Muscle of arm (tissue), 14 donors: ENCODE data around the gene TBX20. TPM values are rescaled to one million over a fixed set of nuclear protein-coding genes. Genes with fewer than 3 reads are reported as not detected.

Source experiments
- DNase-seq: peaks from one replicate; pipeline ENCODE4 v3.0.0-alpha.2; 2013
- long read RNA-seq, 11 donors: transcript quantifications; one replicate each; lab custom pipeline, GENCODE V29; 2026
- polyA plus RNA-seq, 12 donors: library from polyadenylated mRNA; unstranded; fragments of 120-200 nt; gene quantifications; one replicate each; pipeline ENCODE4 v1.2.1, GENCODE V29; 2013; ENCODE audit not compliant: insufficient read length in 12 of 12

The TBX20 gene, protein sequence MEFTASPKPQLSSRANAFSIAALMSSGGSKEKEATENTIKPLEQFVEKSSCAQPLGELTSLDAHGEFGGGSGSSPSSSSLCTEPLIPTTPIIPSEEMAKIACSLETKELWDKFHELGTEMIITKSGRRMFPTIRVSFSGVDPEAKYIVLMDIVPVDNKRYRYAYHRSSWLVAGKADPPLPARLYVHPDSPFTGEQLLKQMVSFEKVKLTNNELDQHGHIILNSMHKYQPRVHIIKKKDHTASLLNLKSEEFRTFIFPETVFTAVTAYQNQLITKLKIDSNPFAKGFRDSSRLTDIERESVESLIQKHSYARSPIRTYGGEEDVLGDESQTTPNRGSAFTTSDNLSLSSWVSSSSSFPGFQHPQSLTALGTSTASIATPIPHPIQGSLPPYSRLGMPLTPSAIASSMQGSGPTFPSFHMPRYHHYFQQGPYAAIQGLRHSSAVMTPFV
- not detected for polyA plus RNA-seq
- long read RNA-seq, donor 1 = 0 reads
- long read RNA-seq, donor 2 = 0 reads
- long read RNA-seq, donor 3 = 0 reads
- long read RNA-seq, donor 4 = 0 reads
- long read RNA-seq, donor 5 = 0 reads
- long read RNA-seq, donor 6 = 0 reads
- long read RNA-seq, donor 7 = 0 reads
- long read RNA-seq, donor 8 = 0 reads
- long read RNA-seq, donor 9 = 0 reads
- long read RNA-seq, donor 10 = 0 reads
- long read RNA-seq, donor 11 = 0 reads

GRCh38 chr7:35253710-35254495 lies at the start of gene TBX20:
TSS of gene TBX20 (minus strand) at chr7:35254100. CDS start at chr7:35253620, 480 bp downstream.
- no peak for DNase-seq

DNA sequence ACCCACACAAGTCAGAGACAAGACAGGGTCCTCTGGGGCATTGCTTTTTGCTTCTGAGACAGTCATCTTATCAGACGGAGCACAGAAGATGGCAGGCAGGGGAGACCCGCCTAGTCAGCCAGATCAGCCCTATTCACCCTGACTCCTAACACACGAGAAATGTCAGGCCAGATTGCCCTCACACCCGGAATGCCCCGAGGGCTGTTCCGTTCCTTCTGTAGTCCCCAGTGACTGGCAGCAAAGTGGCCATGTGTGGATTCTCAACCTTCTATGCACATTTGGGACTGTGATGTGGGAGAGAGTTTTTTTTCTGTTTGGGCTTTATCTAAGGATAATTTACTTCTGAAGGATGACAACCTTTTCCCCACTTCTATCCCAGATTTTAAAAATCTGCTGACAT lies 35.5 kb upstream of the TBX20 start:
- no peak for DNase-seq

- no peak for DNase-seq
Observed at GRCh38 chr7:35286986-35287385, 33.1 kb upstream of the TBX20 start.

GRCh38 chr7:35286422-35286821 lies 32.5 kb upstream of the TBX20 start:
- no peak for DNase-seq

DNA sequence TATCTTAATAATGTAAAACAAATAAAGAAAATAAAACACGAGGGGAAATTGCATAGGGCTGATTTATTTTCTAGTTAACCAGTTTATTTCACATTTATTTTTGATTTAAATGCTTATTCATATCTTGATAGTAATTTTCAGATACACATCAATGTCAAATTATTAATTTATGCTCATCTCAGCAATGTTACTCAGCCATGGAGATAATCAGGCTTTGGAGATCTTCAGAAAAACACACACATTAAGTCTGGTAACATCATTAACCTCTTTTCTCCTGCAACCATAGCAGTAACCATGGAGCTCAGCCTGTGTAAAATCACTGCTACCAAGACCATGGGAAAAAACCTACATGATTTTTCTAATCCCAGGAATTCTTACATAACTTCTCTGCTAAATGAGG lies 31.9 kb upstream of the TBX20 start:
- no peak for DNase-seq

- DNase-seq = no peak
Observed at GRCh38 chr7:35280902-35281301, 27.0 kb upstream of the TBX20 start.

GRCh38 chr7:35277359-35277758 lies 23.5 kb upstream of the TBX20 start:
- DNase-seq = no peak

GRCh38 chr7:35272246-35272645 lies 18.3 kb upstream of the TBX20 start:
- DNase-seq = no peak

- no peak for DNase-seq
Observed at GRCh38 chr7:35268953-35269352, 15.1 kb upstream of the TBX20 start.

DNA sequence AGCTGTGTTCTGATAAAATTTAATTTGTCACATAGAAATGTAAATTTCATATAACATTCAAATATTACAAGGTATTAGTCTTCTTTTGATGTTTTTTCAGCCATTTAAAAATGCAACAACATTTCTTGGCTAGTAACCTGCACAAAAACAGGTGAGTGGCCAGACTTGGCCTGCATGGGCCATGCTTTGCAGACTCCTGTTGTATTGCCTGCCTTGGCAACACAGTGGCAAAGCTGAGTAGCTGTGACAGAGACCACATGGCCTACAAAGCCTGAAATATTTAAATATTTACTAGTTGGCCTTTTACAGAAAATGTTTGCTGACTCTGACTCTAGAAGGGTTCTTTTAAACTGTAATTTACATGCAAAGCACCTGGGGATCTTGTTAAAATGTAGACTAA lies 13.5 kb upstream of the TBX20 start:
- DNase-seq = no peak

DNA sequence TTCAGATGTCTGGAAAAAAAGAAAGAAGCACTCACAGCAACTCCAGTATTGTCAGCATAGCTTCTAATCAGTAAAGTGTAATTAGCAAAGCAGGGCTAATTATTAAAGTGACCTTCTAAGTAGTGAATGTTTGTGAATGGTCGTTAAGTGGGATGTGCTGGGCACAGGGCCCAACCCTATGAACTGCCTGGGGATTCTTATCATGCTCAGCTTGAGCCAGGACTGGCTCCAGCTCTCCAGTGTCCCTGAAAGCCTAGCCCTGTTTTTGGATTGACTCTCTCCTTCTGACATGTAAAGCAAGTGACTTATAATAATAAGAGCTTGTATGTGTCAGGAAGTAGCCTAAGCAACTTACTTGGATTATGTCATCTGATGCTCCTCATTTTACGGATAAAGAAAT lies 9.5 kb upstream of the TBX20 start:
- DNase-seq = no peak

GRCh38 chr7:35261476-35262285 lies 7.8 kb upstream of the TBX20 start:
- no peak for DNase-seq

- no peak for DNase-seq
Observed at GRCh38 chr7:35261041-35261440, 7.1 kb upstream of the TBX20 start.

DNA sequence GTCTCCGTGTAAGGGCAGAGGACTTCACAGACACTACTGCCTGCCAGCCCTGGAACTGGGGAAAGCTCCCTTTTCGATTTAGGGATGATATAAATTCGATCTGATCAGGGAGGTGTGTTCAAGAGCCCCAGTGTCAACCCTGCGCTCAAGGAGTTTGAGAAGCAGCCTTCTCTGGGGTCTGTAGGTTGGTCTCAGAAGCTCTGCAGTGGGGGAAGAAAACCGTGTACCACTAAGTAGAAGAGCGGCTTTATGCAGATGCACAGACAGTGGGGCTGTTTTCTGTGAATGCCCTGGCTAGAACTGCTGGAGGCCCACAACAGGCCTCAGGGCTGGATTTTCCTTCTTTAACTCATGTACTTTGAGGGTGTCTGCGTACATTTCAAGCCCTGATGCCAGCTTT lies 6.3 kb upstream of the TBX20 start:
- DNase-seq = no peak

DNA sequence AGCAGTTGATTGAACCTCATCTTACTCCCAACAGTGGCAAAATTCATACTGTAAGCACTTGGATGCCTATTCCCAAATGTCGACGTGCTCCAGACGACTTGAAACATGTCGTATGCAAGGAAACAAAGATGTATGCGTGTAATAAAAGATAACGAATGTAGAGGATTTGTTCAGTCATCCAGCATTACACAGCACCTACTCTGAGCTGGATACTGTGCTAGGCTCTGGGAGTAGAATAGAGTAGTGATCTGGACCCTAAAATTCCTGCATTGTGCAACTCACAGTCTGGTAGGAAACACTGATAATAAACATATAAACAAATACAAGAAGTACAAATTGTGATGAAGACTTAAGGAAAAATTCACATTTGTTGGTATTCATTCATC lies 5.6 kb upstream of the TBX20 start:
- DNase-seq = no peak

- DNase-seq = no peak
Observed at GRCh38 chr7:35258868-35259522, 5.1 kb upstream of the TBX20 start.

GRCh38 chr7:35258125-35258867 lies 4.4 kb upstream of the TBX20 start:
- DNase-seq = no peak

DNA sequence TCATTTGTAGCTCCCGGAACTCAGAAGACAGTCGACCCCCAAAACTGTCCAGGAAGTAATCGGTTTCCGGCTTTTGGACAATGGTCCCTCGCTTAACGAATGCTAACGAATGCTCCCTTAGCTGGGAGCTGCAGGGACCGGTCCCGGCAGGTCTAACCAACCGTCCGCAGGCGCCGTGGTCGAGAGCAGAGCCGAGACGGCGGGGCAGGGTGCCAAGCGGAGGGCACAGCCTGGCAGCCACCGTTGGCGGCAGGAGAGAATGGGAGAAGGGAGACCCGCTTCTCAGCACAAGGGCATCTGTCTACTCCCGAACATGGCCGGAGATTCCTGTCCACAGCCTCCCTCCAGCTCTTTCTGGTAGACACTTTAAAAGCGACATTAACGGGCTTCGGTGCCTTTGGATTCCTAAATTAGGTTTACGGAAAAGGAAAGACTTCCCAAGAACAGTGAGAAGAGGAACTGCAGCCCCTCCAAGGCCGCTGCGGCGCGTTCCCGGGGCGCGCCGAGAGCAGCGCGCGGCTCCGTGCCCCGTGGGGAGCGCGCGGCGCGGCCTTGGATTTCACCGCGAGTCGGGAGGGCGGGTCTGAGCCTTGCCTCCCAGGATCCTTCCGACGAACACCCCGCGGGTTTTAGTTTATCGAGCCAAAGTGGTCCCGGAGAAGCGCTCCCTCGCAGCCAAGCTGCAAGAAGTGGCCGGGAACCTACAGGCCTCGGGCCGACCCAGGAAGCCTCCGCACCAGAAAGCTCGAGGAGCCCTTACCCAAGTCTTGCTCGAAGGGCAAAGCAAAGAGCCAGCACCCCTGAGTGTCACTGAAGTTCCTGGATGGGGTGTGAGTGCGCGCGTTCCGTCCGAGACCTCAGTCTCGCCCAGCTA lies 3.6 kb upstream of the TBX20 start:
- no peak for DNase-seq
